GM23248 (cell line): ENCODE results near the gene IQSEC3.

ENCODE experiments used
- EZH2 ChIP-seq: fragments of 200-600 bp; sonication (generic); IDR thresholded peaks from 2 replicates; pipeline ENCODE4 v1.6.1; 2018; ENCODE audit warnings: antibody characterized with exemption, mild to moderate bottlenecking; ENCODE audit not compliant: insufficient read depth, poor library complexity, severe bottlenecking
- EZH2phosphoT487 ChIP-seq: fragments of 200-600 bp; sonication (generic); IDR thresholded peaks from 2 replicates; pipeline ENCODE4 v1.6.1; 2018; ENCODE audit warnings: antibody characterized with exemption, moderate library complexity, mild to moderate bottlenecking, low read depth; ENCODE audit not compliant: insufficient read depth

DNA sequence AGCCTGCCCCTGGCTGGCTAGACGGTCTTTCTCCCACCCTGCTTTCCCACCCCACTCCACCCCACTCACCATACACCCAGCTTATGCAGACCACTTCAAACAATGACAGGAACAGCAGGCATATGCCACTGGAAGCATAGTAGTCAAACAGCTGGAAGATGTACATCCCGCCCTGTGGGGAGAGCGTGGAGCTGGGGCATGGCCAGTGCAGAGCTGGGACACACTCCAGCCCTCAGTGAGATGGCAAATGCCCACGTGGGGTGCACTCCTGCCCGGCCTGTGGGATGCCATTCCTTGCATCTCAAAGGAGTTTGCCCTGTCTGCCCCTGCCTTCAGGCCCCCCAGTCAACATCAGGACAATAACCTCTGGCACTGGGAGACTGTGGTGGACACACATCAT, 128.6 kb downstream of the IQSEC3 start:
- TF ChIP-seq EZH2 (no peak), EZH2phosphoT487 (no peak)
